Astrocyte (in vitro differentiated cells and primary cell): ENCODE measurements around the gene RB1. TPM values are rescaled to one million over a fixed set of nuclear protein-coding genes. Genes with fewer than 3 reads are reported as not detected.

Experiments used
- DNase-seq: peaks from one replicate; pipeline ENCODE4 v3.0.0-alpha.2; 2010; ENCODE audit warnings: low read depth
- FAIRE-seq: peaks from 2 replicates; lab custom pipeline; 2011; peaks lifted over from hg19 to GRCh38; lab: Jason Lieb, UNC
- H2AFZ ChIP-seq: 2 replicates; pipeline ENCODE4 v1.6.0; 2012; ENCODE audit warnings: low read depth, low read length, inconsistent platforms
- H3K27ac ChIP-seq: 2 replicates; pipeline ENCODE4 v1.5.1; 2011; ENCODE audit warnings: low read depth, low read length, inconsistent platforms
- H3K27me3 ChIP-seq: 2 replicates; pipeline ENCODE4 v1.6.0; 2011; ENCODE audit warnings: low read length, inconsistent platforms; ENCODE audit not compliant: insufficient read depth
- H3K36me3 ChIP-seq: 2 replicates; pipeline ENCODE4 v1.5.1; 2011; ENCODE audit warnings: low read length, inconsistent platforms; ENCODE audit not compliant: insufficient read depth
- H3K4me1 ChIP-seq: 2 replicates; pipeline ENCODE4 v1.5.1; 2011; ENCODE audit warnings: low read length, inconsistent platforms; ENCODE audit not compliant: insufficient read depth
- H3K4me2 ChIP-seq: 2 replicates; pipeline ENCODE4 v1.6.0; 2012; ENCODE audit warnings: low read length, inconsistent platforms
- H3K4me3 ChIP-seq: 2 replicates; pipeline ENCODE4 v1.5.1; 2011; ENCODE audit warnings: low read depth, mild to moderate bottlenecking, low read length, inconsistent platforms; ENCODE audit not compliant: insufficient read depth
- H3K79me2 ChIP-seq: 2 replicates; pipeline ENCODE4 v1.6.0; 2012; ENCODE audit warnings: mild to moderate bottlenecking, low read length, inconsistent platforms; ENCODE audit not compliant: insufficient read depth
- H3K9ac ChIP-seq: 2 replicates; pipeline ENCODE4 v1.6.0; 2012; ENCODE audit warnings: mild to moderate bottlenecking, low read length, inconsistent platforms
- H3K9me3 ChIP-seq: 2 replicates; pipeline ENCODE4 v1.5.1; 2012; ENCODE audit warnings: low read depth, mild to moderate bottlenecking, low read length, inconsistent platforms; ENCODE audit not compliant: insufficient read depth
- H4K20me1 ChIP-seq: 2 replicates; pipeline ENCODE4 v1.6.0; 2012; ENCODE audit warnings: low read length, inconsistent platforms; ENCODE audit not compliant: insufficient read depth
- H3K27ac Mint-ChIP-seq: one replicate; pipeline ENCODE4 v1.8.0; 2021; ENCODE audit warnings: mild to moderate bottlenecking, mixed read lengths; ENCODE audit not compliant: unreplicated experiment
- H3K27me3 Mint-ChIP-seq: one replicate; pipeline ENCODE4 v1.8.0; 2021; ENCODE audit warnings: low read depth, mixed read lengths; ENCODE audit not compliant: unreplicated experiment
- H3K36me3 Mint-ChIP-seq: one replicate; pipeline ENCODE4 v1.8.0; 2021; ENCODE audit warnings: low read depth, mixed read lengths; ENCODE audit not compliant: unreplicated experiment
- H3K4me1 Mint-ChIP-seq: one replicate; pipeline ENCODE4 v1.8.0; 2021; ENCODE audit warnings: low read depth, mixed read lengths; ENCODE audit not compliant: unreplicated experiment
- H3K4me3 Mint-ChIP-seq: one replicate; pipeline ENCODE4 v1.8.0; 2021; ENCODE audit warnings: mild to moderate bottlenecking, moderate library complexity, mixed read lengths; ENCODE audit not compliant: unreplicated experiment
- H3K9me3 Mint-ChIP-seq: one replicate; pipeline ENCODE4 v1.8.0; 2021; ENCODE audit warnings: mild to moderate bottlenecking, mixed read lengths; ENCODE audit not compliant: unreplicated experiment
- CTCF ChIP-seq: IDR thresholded peaks from 2 replicates; pipeline ENCODE4 v1.5.1; 2011; ENCODE audit warnings: low read depth, mild to moderate bottlenecking, inconsistent platforms, low read length, moderate library complexity; ENCODE audit not compliant: insufficient read depth
- EZH2 ChIP-seq: IDR thresholded peaks from 2 replicates; pipeline ENCODE4 v1.6.1; 2012; ENCODE audit warnings: mild to moderate bottlenecking, low read length, inconsistent platforms; ENCODE audit not compliant: insufficient read depth
- total RNA-seq: library from RNA; stranded (reverse); gene quantifications from 2 replicates; pipeline ENCODE4 v1.2.1, GENCODE V29; 2021

The RB1 gene
- total RNA-seq, 1 donor from 2014 or later: 32.7 TPM

- Histone ChIP-seq H3K4me3 (no peak overlapping the region), H2AFZ (no peak overlapping the region), H4K20me1 (peaks cover 5% of the 10 kb centered on the region), H3K4me2 (no peak overlapping the region), H3K9ac (no peak overlapping the region), H3K27me3 (no peaks in the 10 kb centered on the region), H3K27ac (no peak overlapping the region), H3K79me2 (no peaks in the 10 kb centered on the region), H3K9me3 (no peaks in the 10 kb centered on the region), H3K4me1 (no peaks in the 10 kb centered on the region), H3K36me3 (no peaks in the 10 kb centered on the region)
- Mint-ChIP-seq H3K27ac (no peak overlapping the region), H3K36me3 (peaks cover 34% of the 10 kb centered on the region), H3K4me3 (no peak overlapping the region), H3K4me1 (no peaks in the 10 kb centered on the region), H3K27me3 (no peaks in the 10 kb centered on the region), H3K9me3 (peaks cover 11% of the 10 kb centered on the region)
- FAIRE-seq: no peak
- DNase-seq: no peak
- TF ChIP-seq EZH2: no peak
- no peak for TF ChIP-seq CTCF
These were observed 87.7 kb downstream of the RB1 start for GRCh38 chr13:48391257-48391656.

- TF ChIP-seq EZH2 (no peak), CTCF (no peak)
- peaks cover 36% of the 10 kb centered on the region for H3K36me3 Mint-ChIP-seq
- no peaks in the 10 kb centered on the region for H3K79me2 ChIP-seq
These were observed 89.6 kb downstream of the RB1 start for GRCh38 chr13:48393030-48393697.

GRCh38 chr13:48393698-48394085, 90.1 kb downstream of the RB1 start:
- FAIRE-seq: no peak

More at GRCh38 chr13:48393030-48393697, 89.6 kb downstream of the RB1 start:
- no peaks in the 10 kb centered on the region for H3K27me3 ChIP-seq
- peaks cover 5% of the 10 kb centered on the region for H4K20me1 ChIP-seq
- H3K4me2 ChIP-seq: no peak overlapping the region
- no peaks in the 10 kb centered on the region for H3K4me1 ChIP-seq
- H3K9ac ChIP-seq: no peak overlapping the region
- no peaks in the 10 kb centered on the region for H3K9me3 ChIP-seq
- FAIRE-seq (no peak), DNase-seq (no peak)
- no peaks in the 10 kb centered on the region for H3K36me3 ChIP-seq
- no peak overlapping the region for H2AFZ ChIP-seq
- no peak overlapping the region for H3K4me3 Mint-ChIP-seq
- peaks cover 13% of the 10 kb centered on the region for H3K9me3 Mint-ChIP-seq
- no peaks in the 10 kb centered on the region for H3K27me3 Mint-ChIP-seq
- no peak overlapping the region for H3K27ac ChIP-seq
- no peak overlapping the region for H3K4me3 ChIP-seq
- H3K27ac Mint-ChIP-seq: no peak overlapping the region
- H3K4me1 Mint-ChIP-seq: peaks cover 4% of the 10 kb centered on the region

More at GRCh38 chr13:48393698-48394085, 90.1 kb downstream of the RB1 start:
- peaks cover 36% of the 10 kb centered on the region for H3K36me3 Mint-ChIP-seq
- H3K36me3 ChIP-seq: no peaks in the 10 kb centered on the region
- TF ChIP-seq CTCF: no peak
- TF ChIP-seq EZH2: no peak
- H3K9ac ChIP-seq: no peak overlapping the region
- peaks cover 5% of the 10 kb centered on the region for H4K20me1 ChIP-seq
- DNase-seq: no peak
- peaks cover 9% of the 10 kb centered on the region for H3K4me1 Mint-ChIP-seq
- H3K27me3 Mint-ChIP-seq: no peaks in the 10 kb centered on the region
- no peaks in the 10 kb centered on the region for H3K9me3 ChIP-seq
- no peak overlapping the region for H3K4me2 ChIP-seq
- no peaks in the 10 kb centered on the region for H3K79me2 ChIP-seq
- H3K27ac ChIP-seq: no peak overlapping the region
- no peak overlapping the region for H3K4me3 Mint-ChIP-seq
- H3K27me3 ChIP-seq: no peaks in the 10 kb centered on the region
- peaks cover 13% of the 10 kb centered on the region for H3K9me3 Mint-ChIP-seq
- H3K4me1 ChIP-seq: no peaks in the 10 kb centered on the region
- H3K4me3 ChIP-seq: no peak overlapping the region
- H3K27ac Mint-ChIP-seq: no peak overlapping the region
- no peak overlapping the region for H2AFZ ChIP-seq
